ENCODE results near the gene CHMP1B.
"Not testable (repeated sequence)": the region's sequence is repeated elsewhere in the genome, so short reads cannot be mapped to it uniquely, and the experiment has no call there.

Gene CHMP1B

DNA sequence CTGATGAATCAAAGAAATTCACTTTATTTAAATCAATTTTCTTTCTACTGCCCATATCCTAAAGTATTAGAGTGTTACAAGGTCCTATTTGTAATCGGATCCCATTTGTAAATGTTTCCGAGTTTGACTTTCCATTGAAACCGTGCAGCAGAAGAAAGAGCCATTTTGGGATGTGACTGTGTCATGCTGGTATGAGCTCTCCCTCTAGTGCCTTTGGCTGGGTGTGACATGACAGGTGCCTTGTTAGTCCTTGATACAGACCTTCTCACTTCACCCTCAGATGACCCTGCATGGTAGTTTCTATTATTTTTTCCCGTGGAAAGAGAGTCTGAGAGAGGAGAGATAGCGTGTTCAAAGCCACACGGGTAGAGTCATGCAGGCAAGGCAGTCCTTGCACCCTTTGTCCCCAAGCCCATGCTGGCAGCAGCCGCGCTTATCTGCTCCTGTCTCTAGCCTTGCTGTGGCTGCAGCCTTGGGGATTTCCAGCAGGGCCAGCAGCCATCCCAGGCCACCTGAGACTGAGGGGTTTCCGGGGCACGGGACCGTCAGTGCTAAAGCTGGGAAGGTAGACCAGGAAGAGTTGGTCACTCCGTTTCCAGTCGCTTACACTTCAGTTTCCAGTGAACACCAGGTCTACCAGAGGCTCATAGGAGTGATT lies 21.4 kb downstream of the CHMP1B start:
- no peak for DNase-seq

DNA sequence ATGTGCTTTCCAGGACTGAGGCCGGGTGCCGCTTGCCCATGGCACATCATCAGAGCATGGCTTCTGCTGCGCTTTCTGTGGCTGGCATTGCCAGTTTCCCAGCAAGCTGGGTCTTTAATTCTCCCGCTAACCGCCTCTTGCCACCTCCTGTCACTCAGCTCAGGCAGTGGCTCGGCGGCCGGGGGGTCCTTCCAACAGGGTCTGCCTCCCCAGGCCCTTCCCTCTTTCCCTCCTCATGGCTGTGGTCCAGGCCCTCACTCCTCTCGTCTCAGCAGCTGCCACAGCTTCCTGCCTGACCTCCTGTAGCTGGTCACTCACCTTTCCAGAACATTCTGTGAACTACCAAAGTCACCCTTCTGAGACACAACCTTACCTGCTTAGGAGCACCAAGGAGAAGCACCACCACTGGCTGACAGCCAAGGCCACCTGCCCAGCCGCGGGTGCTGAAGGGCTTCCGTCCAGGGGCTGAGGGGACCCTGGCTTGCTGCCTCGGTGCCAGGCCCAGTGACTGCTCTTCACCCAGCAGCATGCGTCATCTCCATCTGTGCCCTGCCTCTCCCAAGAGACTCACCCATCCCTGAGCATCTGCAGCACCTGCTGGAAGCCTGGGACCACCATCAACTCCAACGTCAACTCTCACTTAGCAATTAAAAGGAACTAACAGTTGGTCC lies 22.6 kb downstream of the CHMP1B start:
- no peak for DNase-seq

DNA sequence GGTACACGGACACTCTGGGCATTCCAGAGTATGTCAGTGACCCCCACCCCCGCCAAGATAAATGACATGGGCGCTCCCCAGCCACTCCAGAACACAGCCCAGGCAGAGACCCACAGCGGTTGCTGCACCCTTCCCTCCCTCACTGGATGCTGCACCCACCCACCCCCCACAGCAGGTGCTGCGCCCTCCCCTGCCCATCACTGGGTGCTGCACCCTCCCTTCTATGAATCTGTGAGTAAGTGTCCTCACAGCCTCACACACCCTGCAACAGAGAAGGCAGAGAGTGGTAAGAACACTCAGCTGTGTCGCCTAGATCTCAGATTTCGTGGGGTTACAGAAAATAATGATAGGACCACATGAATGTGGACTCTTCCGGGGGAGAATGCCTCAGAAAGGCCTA lies 23.5 kb downstream of the CHMP1B start:
- DNase-seq, result no peak

DNA sequence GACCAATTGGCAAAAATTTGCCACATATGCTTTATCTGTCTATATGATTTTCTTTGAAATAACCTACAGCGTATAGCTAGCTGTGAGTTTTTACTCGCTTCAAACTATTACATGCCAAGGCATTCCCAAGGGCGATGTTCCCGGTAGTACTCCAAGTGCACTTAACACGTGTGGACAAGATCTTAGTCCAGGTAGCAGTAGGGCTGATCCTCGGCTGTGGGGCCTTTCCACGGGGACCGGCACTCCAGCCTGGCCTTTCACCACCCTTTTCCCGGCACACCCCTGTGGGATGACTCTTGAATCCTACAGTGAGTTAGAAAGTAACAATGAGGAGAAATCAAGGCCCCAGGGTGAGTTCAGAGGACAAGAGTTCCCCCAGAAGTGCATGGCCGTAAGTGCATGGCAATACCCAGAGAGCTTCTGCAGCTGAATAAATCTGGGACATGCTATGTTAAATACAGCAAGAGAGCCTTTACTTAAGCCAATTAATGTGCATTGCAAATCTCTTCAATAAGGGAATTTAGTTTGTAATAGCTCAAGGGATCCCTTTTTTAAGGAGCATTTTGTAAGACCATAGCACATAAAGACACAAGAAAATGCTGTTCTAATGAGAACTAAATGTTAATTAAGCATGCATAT lies 26.4 kb downstream of the CHMP1B start:
- no peak for DNase-seq

- DNase-seq, result no peak
Observed at GRCh38 chr18:11880586-11881304, 29.5 kb downstream of the CHMP1B start.

GRCh38 chr18:11882636-11883035 lies 31.4 kb downstream of the CHMP1B start:
- DNase-seq, result no peak

- DNase-seq, result no peak
Observed at GRCh38 chr18:11883153-11883552, 31.9 kb downstream of the CHMP1B start.

GRCh38 chr18:11884396-11885030 lies 33.3 kb downstream of the CHMP1B start:
- DNase-seq, result no peak

DNA sequence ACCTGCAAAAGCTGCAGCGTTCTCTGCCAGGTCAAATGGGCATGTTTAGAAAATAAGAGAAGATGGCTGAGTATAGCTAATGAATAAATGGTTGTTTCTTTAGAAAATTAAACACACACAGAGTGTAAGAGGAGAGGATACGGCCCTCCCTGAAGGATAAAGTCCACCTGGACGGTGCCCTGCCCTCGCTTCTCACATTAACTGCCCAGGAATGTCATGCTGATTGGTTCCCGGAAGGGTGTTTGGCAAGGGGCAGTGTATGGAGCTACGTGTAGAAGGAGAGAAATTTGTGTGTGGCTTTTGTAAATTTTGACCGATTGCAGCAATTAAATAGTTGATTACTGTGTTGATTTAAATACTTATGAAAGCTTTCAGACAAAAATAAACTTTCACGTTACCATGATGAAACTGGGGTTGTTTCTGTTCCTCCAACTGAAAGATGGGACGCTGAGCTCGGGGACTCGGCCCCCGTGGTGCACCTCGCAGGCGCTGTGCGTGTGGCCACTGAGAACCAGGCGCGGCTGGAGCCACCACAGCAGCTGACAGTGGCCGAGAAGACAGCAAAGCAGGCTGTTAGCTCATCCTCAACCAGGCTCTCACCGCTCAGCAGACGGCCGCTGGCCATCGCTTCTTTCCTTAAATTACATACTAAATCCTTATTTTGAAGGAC lies 34.2 kb downstream of the CHMP1B start:
- DNase-seq, result no peak

- DNase-seq, result no peak
Observed at GRCh38 chr18:11886577-11887110, 35.4 kb downstream of the CHMP1B start.

DNA sequence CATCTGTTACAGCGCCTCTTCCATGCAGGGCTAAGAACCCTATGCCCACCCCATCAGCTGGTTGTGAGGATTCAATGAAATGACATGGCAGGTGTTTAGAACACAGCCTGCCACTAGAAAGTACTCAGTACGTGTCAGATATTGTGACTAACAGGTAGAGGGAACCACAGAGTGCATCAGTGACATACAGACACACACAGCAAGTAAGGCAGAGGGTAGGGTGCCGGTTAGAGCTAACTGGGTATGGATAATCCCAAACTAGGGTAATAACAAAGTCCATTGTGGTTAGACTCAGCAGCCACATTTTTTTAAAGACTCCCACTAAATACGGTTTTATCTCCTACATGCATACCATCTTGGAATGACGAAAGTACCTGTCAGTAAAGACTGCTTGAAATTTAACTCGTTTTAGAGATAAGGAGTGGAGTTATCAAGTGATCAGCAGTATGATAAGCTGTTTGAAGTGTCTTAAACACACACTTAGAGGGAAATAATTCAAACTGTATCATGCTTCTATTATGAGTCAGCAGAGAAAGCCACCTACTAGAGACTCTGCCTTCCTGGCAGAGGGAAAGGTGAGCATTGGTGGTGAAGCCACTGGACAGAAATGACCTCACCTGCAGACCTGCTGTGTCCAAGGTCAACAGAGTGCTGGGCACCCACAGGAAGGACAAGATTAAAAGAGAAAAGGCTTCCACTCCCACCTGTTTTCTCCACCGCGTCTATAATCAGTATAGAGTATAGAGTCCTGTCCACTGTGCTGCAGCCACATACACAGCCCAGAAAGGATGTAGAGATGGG lies 36.3 kb downstream of the CHMP1B start:
- no peak for DNase-seq

DNA sequence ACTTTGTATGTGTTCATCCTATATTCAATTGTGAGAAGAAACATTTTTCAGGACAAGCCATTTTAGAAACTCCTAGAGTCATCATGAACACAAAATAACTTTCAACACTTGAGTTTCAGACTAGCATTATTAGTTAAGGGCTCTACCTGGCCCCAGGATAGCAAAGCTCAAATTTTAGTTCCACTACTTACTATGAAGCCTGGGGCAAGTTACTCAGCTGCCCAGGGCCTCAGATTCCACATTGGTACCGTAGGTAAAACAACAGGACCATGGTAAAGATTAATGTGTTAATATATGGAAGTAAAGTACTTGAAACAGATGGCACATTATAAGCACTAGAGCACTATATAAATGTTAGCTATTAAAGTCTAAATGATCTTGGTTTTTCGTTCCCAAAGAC lies 37.5 kb downstream of the CHMP1B start:
- no peak for DNase-seq

GRCh38 chr18:11889284-11889683 lies 38.1 kb downstream of the CHMP1B start:
- no peak for DNase-seq

- DNase-seq, result no peak
Observed at GRCh38 chr18:11891737-11892136, 40.5 kb downstream of the CHMP1B start.

DNA sequence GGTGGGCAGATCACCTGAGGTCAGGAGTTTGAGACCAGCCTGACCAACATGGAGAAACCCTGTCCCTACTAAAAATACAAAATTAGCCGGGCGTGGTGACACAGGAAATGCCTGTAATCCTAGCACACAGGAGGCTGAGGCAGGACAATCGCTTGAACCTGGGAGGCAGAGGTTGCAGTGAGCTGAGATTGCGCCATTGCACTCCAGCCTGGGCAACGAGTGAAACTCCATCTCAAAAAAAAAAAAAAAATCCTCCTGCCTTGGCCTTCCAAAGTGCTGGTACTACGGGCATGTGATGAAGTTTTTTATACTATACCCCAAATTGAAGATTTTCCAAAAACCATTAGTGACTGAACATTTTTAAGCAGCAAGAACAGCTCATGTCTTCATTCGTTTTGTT lies 41.2 kb downstream of the CHMP1B start:
- DNase-seq, result not testable (repeated sequence)

DNA sequence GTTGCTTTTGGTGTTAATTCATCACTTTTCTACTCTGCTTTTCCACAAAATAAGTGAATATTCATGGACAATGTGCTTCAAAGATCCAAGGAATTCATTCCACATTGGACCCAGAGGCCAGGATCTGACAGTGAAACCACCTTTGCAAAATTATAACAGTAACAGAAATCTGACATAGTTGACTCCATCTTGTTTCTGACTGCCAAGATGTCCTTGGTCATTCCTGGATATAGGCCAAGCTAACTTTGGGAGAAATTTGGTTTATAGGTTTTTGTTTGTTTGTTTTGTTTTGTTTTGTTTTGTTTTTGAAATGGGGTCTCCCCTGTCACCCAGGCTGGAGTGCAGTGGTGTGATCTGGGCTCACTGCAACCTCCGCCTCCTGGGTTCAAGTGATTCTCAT lies 46.6 kb downstream of the CHMP1B start:
- DNase-seq, result no peak

DNA sequence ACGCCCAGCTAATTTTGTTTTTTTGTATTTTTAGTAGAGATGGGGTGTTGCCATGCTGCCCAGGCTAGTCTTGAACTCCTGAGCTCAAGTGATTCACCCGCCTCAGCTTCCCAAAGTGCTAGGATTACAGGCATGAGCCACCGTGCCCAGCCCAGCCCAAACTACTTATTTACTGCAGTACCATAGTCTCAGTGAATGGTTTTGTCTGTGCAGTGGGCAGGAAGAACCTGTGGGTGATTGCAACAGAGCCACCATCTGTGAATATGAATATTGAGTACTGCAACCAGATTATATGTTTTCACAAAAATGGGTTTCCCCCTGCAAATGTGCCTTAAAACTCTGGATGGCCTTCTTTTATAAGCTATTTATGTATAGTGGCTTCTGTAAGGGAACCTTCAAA lies 47.9 kb downstream of the CHMP1B start:
- no peak for DNase-seq

- DNase-seq, result no peak
Observed at GRCh38 chr18:11901826-11902438, 50.7 kb downstream of the CHMP1B start.

- no peak for DNase-seq
Observed at GRCh38 chr18:11902522-11903292, 51.5 kb downstream of the CHMP1B start.

Measured in CD4-positive, alpha-beta T cell treated with Interleukin-21 for 1 hour (primary cell).